GM12878 (cell line): ENCODE results near the gene TTC22. TPM values are rescaled to one million over a fixed set of nuclear protein-coding genes. Genes with fewer than 3 reads are reported as not detected.

Experiments
- ATAC-seq: fragments of 200-7000 bp; cut with Tn5 transposase; 3 replicates; pipeline ENCODE4 v1.9.1; 2020; ENCODE audit warnings: mild to moderate bottlenecking, moderate library complexity
- BruUV-seq: library from RNA; stranded (reverse); fragments of 400-500 nt; replicated peaks from 2 replicates; lab custom pipeline; 2021; lab: Mats Ljungman, UMichigan
- CTCF ChIA-PET: fragments of 300-600 bp; sonication (Branson Sonifier 250); formaldehyde crosslinking; extraction: SDS; loops from one replicate; lab custom pipeline; 2021; ENCODE audit warnings: inconsistent platforms; lab: Yijun Ruan, JAX
- POLR2A ChIA-PET: fragments of 350-600 bp; formaldehyde crosslinking; extraction: SDS; loops from one replicate; lab custom pipeline; 2021; ENCODE audit warnings: inconsistent platforms; lab: Charles Lee
- RAD21 ChIA-PET: fragments of 300-600 bp; sonication (Branson Sonifier 250); formaldehyde crosslinking; loops from one replicate; lab custom pipeline; 2023; ENCODE audit warnings: antibody characterized with exemption; ENCODE audit not compliant: unreplicated experiment; lab: Charles Lee
- SMC1A ChIA-PET: fragments of 300-600 bp; sonication (Branson Sonifier 250); formaldehyde crosslinking; loops from one replicate; lab custom pipeline; 2023; ENCODE audit not compliant: unreplicated experiment, uncharacterized antibody; lab: Charles Lee
- DNase-seq: peaks from one replicate; pipeline ENCODE4 v3.0.0-alpha.2; 2011; ENCODE audit warnings: low read depth, low spot score
- FAIRE-seq: peaks from 3 replicates; lab custom pipeline; 2011; peaks lifted over from hg19 to GRCh38; lab: Jason Lieb, UNC
- H2AFZ ChIP-seq: 2 replicates; pipeline ENCODE4 v1.6.0; 2011; ENCODE audit warnings: low read depth, low read length, control low read depth; ENCODE audit not compliant: control insufficient read depth
- H3K27ac ChIP-seq: 2 replicates; pipeline ENCODE4 v1.5.1; 2011; ENCODE audit warnings: control low read depth; ENCODE audit not compliant: control insufficient read depth, insufficient read depth
- H3K27me3 ChIP-seq, 2 experiments: replicated peaks in 1 of 2; 2 replicates each; pipeline versions ENCODE4 v1.6.0 to v1.6.1; 2011; ENCODE audit warnings: low read length in 1 of 2; ENCODE audit not compliant: control insufficient read depth in 2 of 2, insufficient read depth in 2 of 2
- H3K36me3 ChIP-seq, 2 experiments: 2 replicates each; pipeline ENCODE4 v1.5.1; 2011; ENCODE audit warnings: low read length in 1 of 2; ENCODE audit not compliant: control insufficient read depth in 2 of 2, insufficient read depth in 2 of 2
- H3K4me1 ChIP-seq: 2 replicates; pipeline ENCODE4 v1.6.1; 2011; ENCODE audit warnings: mild to moderate bottlenecking, low read length, moderate library complexity, mixed read lengths; ENCODE audit not compliant: control insufficient read depth, insufficient read depth
- H3K4me2 ChIP-seq: 2 replicates; pipeline ENCODE4 v1.6.0; 2011; ENCODE audit warnings: control low read depth; ENCODE audit not compliant: control insufficient read depth, insufficient read depth
- H3K4me3 ChIP-seq: fragments of 200-600 bp; sonication (generic); 2 replicates; pipeline ENCODE4 v1.5.1; 2016
- H3K79me2 ChIP-seq: 2 replicates; pipeline ENCODE4 v1.6.0; 2011; ENCODE audit warnings: low read length; ENCODE audit not compliant: control insufficient read depth, insufficient read depth
- H3K9ac ChIP-seq: 2 replicates; pipeline ENCODE4 v1.8.0; 2011; ENCODE audit warnings: low read length, control low read depth, mixed read lengths; ENCODE audit not compliant: control insufficient read depth, insufficient read depth
- H3K9me3 ChIP-seq: replicated peaks from 3 replicates; pipeline ENCODE4 v1.5.1; 2011; ENCODE audit warnings: mild to moderate bottlenecking, low read length; ENCODE audit not compliant: control insufficient read depth, insufficient read depth
- H4K20me1 ChIP-seq: 2 replicates; pipeline ENCODE4 v1.6.0; 2011; ENCODE audit not compliant: control insufficient read depth, insufficient read depth
- ETV6 ChIP-seq, 2 experiments: fragments of 450-650 bp in 1 of 2; IDR thresholded peaks in 1 of 2; conservative IDR thresholded peaks in 1 of 2; 2 replicates each; pipeline ENCODE4 v1.6.1; 2014; ENCODE audit warnings: antibody characterized with exemption in 1 of 2, borderline replicate concordance in 1 of 2, low read depth in 1 of 2, mild to moderate bottlenecking in 1 of 2, moderate library complexity in 1 of 2
- FOS ChIP-seq: IDR thresholded peaks from 3 replicates; pipeline ENCODE4 v1.6.1; 2011; ENCODE audit warnings: borderline replicate concordance; ENCODE audit not compliant: insufficient read length; ENCODE audit errors: extremely low read depth
- MXI1 ChIP-seq: fragments of 150-350 bp; IDR thresholded peaks from 2 replicates; pipeline ENCODE4 v1.6.1; 2011; ENCODE audit warnings: low read depth, mild to moderate bottlenecking, inconsistent platforms, low read length, improper control_type of control experiment
- NR2F1 ChIP-seq: fragments of 450-650 bp; conservative IDR thresholded peaks from 2 replicates; pipeline ENCODE4 v1.6.1; 2017; ENCODE audit warnings: mild to moderate bottlenecking
- PML ChIP-seq: IDR thresholded peaks from 2 replicates; pipeline ENCODE4 v1.6.1; 2012; ENCODE audit warnings: low read length, inconsistent platforms
- SIX5 ChIP-seq: IDR thresholded peaks from 2 replicates; pipeline ENCODE4 v1.6.1; 2011; ENCODE audit warnings: mild to moderate bottlenecking, low read depth, low read length, moderate library complexity; ENCODE audit not compliant: severe bottlenecking
- SMAD1 ChIP-seq: fragments of 450-650 bp; IDR thresholded peaks from 2 replicates; pipeline ENCODE4 v1.6.1; 2018; ENCODE audit warnings: mild to moderate bottlenecking, low read depth; ENCODE audit not compliant: partially characterized antibody
- SP1 ChIP-seq: IDR thresholded peaks from one replicate; pipeline ENCODE4 v1.6.1; 2011; ENCODE audit warnings: low read depth, low read length
- SREBF2 ChIP-seq: IDR thresholded peaks from 2 replicates; pipeline ENCODE4 v1.6.1; 2012; ENCODE audit warnings: mild to moderate bottlenecking, low read length
- TARDBP ChIP-seq: IDR thresholded peaks from 2 replicates; pipeline ENCODE4 v1.6.1; 2016; ENCODE audit warnings: borderline replicate concordance
- TCF7 ChIP-seq: IDR thresholded peaks from 2 replicates; pipeline ENCODE4 v1.6.1; 2014; ENCODE audit warnings: antibody characterized with exemption, borderline replicate concordance
- ZNF207 ChIP-seq: fragments of 450-650 bp; IDR thresholded peaks from 2 replicates; pipeline ENCODE4 v1.6.1; 2014; ENCODE audit warnings: antibody characterized with exemption, mild to moderate bottlenecking, borderline replicate concordance
- ZNF622 ChIP-seq: fragments of 450-650 bp; IDR thresholded peaks from 2 replicates; pipeline ENCODE4 v1.6.1; 2017; ENCODE audit warnings: mild to moderate bottlenecking, inconsistent platforms
- WGBS: methylation state at CpG from one replicate; pipeline ENCODE4 v1.1.6; 2016; ENCODE audit warnings: low lambda C conversion rate; ENCODE audit not compliant: insufficient replicate concordance, insufficient coverage; ENCODE audit errors: missing lambda C conversion rate; 5-methylcytosine and 5-hydroxymethylcytosine counted together
- in situ Hi-C: fragments of 300-500 bp; cut with MboI; formaldehyde crosslinking; loops from 9 replicates; pipeline ENCODE4 v1.14.3; 2018; ENCODE audit warnings: mixed read lengths
- intact Hi-C: fragments of 100-400 bp; cut with micrococcal nuclease; formaldehyde crosslinking; loops from one replicate; pipeline ENCODE4 v1.14.2; 2022; ENCODE audit not compliant: unreplicated experiment
- polyA plus RNA-seq, 11 experiments: library from polyadenylated mRNA; depleted of rRNA in 4 of 11; unstranded in 6 of 11; stranded (reverse) in 5 of 11; fragments of >200 nt; fragmentation: Nextera tagmentation in 4 of 11; fragmentation: Illumina TruSeq in 1 of 11; extraction: Ambion mirVana in 4 of 11; extraction: Trizol in 1 of 11; gene quantifications; 1 replicate in 1 of 11; 2 replicates in 10 of 11; pipeline versions ENCODE4 v1.2.1 to v1.2.3, GENCODE V29; 2011 to 2016; ENCODE audit warnings: inconsistent platforms in 2 of 11, missing spikeins in 2 of 11, low read depth in 1 of 11
- total RNA-seq, 4 experiments: library from RNA; depleted of rRNA in 3 of 4; stranded (reverse); fragments of >200 nt in 3 of 4; fragmentation: Illumina TruSeq in 1 of 4; extraction: Trizol in 1 of 4; gene quantifications; 2 replicates each; pipeline versions ENCODE4 v1.2.1 to v1.2.3, GENCODE V29; 2013 to 2021

Gene TTC22
- total and polyA plus RNA-seq, 10 of the 15 experiments (the other 5 are each of a cell fraction or from before 2014, with no cell fraction given), result 0.64 to 5.1 (median 1.9) TPM

DNA sequence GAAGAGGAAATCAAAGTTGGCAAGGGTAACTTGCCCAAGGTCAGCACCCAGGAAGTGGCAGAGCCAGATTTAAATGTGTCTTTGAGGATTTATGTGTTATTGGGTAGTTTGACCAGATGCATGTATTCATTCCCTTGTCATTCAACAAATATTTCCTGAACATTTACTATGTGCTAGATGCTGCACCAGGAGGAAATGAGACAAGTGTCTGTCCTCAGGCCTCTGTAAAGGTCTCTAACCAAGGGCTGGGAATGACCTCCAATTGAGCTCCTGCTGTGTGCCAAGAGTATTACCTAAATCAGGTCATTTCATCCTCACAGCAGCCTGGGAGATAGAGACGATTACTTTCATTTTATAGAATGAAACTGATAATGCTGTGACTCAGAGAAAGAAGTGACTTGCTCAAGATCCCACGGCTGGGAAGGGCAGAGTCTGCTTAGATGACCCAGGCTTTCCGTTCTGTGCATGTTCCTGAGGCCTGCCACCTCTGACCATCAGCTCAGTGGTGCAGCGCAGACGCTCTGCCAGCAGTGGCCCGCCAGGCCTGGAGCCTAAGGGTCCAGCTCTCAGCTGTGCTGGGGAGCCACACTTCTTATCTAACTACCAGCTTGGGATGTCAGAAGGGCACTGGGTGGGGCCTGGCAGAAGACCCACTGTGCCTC lies 3.5 kb upstream of the TTC22 start:
- no peaks in the 10 kb centered on the region for H3K79me2 ChIP-seq
- TF ChIP-seq ZNF622, result no peak
- TF ChIP-seq NR2F1, result no peak
- no peak for TF ChIP-seq SMAD1
- no peak for TF ChIP-seq ZNF207
- no peak for TF ChIP-seq MXI1
- no peak for TF ChIP-seq TCF7
- TF ChIP-seq ETV6 (conservative IDR thresholded peaks at IDR 0.05 in 1 of 2, IDR thresholded peaks at IDR 0.05 in 1 of 2; ENCODE audit: borderline replicate concordance in 1 of 2, low read depth in 1 of 2), result no peak
- no peak for TF ChIP-seq SIX5
- no peak for TF ChIP-seq FOS
- no peak for TF ChIP-seq PML
- TF ChIP-seq SP1, result no peak
- TF ChIP-seq TARDBP, result no peak
- TF ChIP-seq SREBF2, result no peak
- TF ChIP-seq, all 136 proteins: peak for 0
- Histone ChIP-seq H3K4me3 (no peak overlapping the region), H3K27ac (no peak overlapping the region), H3K36me3 (no peaks in the 10 kb centered on the region), H3K9me3 (no peaks in the 10 kb centered on the region), H2AFZ (peak overlapping the region; percentile 71), H4K20me1 (no peaks in the 10 kb centered on the region), H3K4me2 (no peak overlapping the region; the same call in none of the 2 replicates), H3K27me3 (no peaks in the 10 kb centered on the region), H3K9ac (no peak overlapping the region), H3K4me1 (peaks cover 22% of the 10 kb centered on the region)
- RAD21 ChIA-PET, result no interaction called here
- POLR2A ChIA-PET, result no interaction called here
- WGBS, result 61% methylated on average over 6 of the region's 6 CpGs
- CTCF ChIA-PET, result interaction anchor here (1.6 kb wide), 1 partner anchor 81 kb away, joined by 4 read pairs; no protein-coding TSS in a partner anchor
- no TSS peak for BruUV-seq
- peak; percentile 6; the same call in 2 of the 3 replicates for ATAC-seq
- no peak for FAIRE-seq
- SMC1A ChIA-PET, result interaction anchor here (1.0 to 1.3 kb wide), 2 partner anchors 9 to 11 kb away, joined by 3 read pairs; no protein-coding TSS in a partner anchor
- intact Hi-C loops (loop anchor here (5.0 kb wide), 1 partner anchor 752 kb away; the partner anchor contains the start of genes TCEANC2 and TMEM59), in situ Hi-C loops (no loop called here)
- DNase-seq, result no peak
